Endometrial microvascular endothelial cells (primary cell): ENCODE data around the gene FANCE. TPM values are rescaled to one million over a fixed set of nuclear protein-coding genes. Genes with fewer than 3 reads are reported as not detected.

ENCODE experiments used
- in situ Hi-C: cut with HindIII; loops from 2 replicates; pipeline ENCODE4 v1.10.0; 2017; ENCODE audit warnings: low sequenced_read_pairs, low pct_unique_long_range_greater_than_20kb; ENCODE audit errors: inconsistent ontology term
- total RNA-seq: library from RNA; depleted of rRNA; stranded (reverse); fragments of >200 nt; gene quantifications from one replicate; pipeline ENCODE4 v1.2.3, GENCODE V29; 2015; ENCODE audit errors: inconsistent ontology term

FANCE gene
- 10.6 TPM for total RNA-seq

- in situ Hi-C loops: no loop called here
Measured at GRCh38 chr6:35452183-35453090, at the start of gene FANCE. Gene FANCE (plus strand): TSS chr6:35452338. CDS start chr6:35452546, 208 bp downstream.

GRCh38 chr6:35402856-35403191 is 49.3 kb upstream of the FANCE start:
- in situ Hi-C loops: no loop called here

GRCh38 chr6:35403544-35404442 is 48.3 kb upstream of the FANCE start:
- in situ Hi-C loops: no loop called here

GRCh38 chr6:35406711-35407485 is 45.2 kb upstream of the FANCE start:
- in situ Hi-C loops: no loop called here

- in situ Hi-C loops: no loop called here
Measured at GRCh38 chr6:35409245-35409644, 42.9 kb upstream of the FANCE start.

- in situ Hi-C loops: no loop called here
Measured at GRCh38 chr6:35410131-35410530, 42.0 kb upstream of the FANCE start.

GRCh38 chr6:35411066-35411465 is 41.1 kb upstream of the FANCE start:
- in situ Hi-C loops: no loop called here

- in situ Hi-C loops: no loop called here
Measured at GRCh38 chr6:35412102-35412501, 40.0 kb upstream of the FANCE start.

- in situ Hi-C loops: no loop called here
Measured at GRCh38 chr6:35413911-35414310, 38.2 kb upstream of the FANCE start.

- in situ Hi-C loops: no loop called here
Measured at GRCh38 chr6:35415065-35415891, 36.9 kb upstream of the FANCE start.

GRCh38 chr6:35417979-35418661 is 34.0 kb upstream of the FANCE start:
- in situ Hi-C loops: no loop called here

- in situ Hi-C loops: no loop called here
Measured at GRCh38 chr6:35419417-35419816, 32.7 kb upstream of the FANCE start.

GRCh38 chr6:35419961-35420360 is 32.2 kb upstream of the FANCE start:
- in situ Hi-C loops: no loop called here

- in situ Hi-C loops: loop anchor here (25.0 kb wide), 1 partner anchor 88 kb away; the partner anchor contains the start of gene PPARD
Measured at GRCh38 chr6:35425284-35425683, 26.9 kb upstream of the FANCE start.

GRCh38 chr6:35426074-35426473 is 26.1 kb upstream of the FANCE start:
- in situ Hi-C loops: loop anchor here (25.0 kb wide), 1 partner anchor 89 kb away; the partner anchor contains the start of gene PPARD

- in situ Hi-C loops: loop anchor here (25.0 kb wide), 1 partner anchor 90 kb away; the partner anchor contains the start of gene PPARD
Measured at GRCh38 chr6:35427435-35427834, 24.7 kb upstream of the FANCE start.

GRCh38 chr6:35427851-35428321 is 24.3 kb upstream of the FANCE start:
- in situ Hi-C loops: loop anchor here (25.0 kb wide), 1 partner anchor 91 kb away; the partner anchor contains the start of gene PPARD
